Lower leg skin (tissue), 3 donors: ENCODE results near the gene BEND5.

Source experiments
- POLR2A ChIP-seq, 2 donors: fragments of 450-650 bp; IDR thresholded peaks; one replicate each; pipeline ENCODE4 v1.6.1; 2016 to 2017; ENCODE audit warnings: antibody characterized with exemption in 2 of 2, mild to moderate bottlenecking in 1 of 2, moderate library complexity in 1 of 2
- TF ChIP-seq, protein P1 (sequence below), 3 donors: fragments of 450-650 bp; IDR thresholded peaks; one replicate each; pipeline ENCODE4 v1.5.1; 2016; ENCODE audit warnings: antibody characterized with exemption in 3 of 3, mild to moderate bottlenecking in 3 of 3, moderate library complexity in 2 of 3

GRCh38 chr1:48686159-48686558, 90.5 kb downstream of the BEND5 start:
- TF ChIP-seq, protein P1, sequence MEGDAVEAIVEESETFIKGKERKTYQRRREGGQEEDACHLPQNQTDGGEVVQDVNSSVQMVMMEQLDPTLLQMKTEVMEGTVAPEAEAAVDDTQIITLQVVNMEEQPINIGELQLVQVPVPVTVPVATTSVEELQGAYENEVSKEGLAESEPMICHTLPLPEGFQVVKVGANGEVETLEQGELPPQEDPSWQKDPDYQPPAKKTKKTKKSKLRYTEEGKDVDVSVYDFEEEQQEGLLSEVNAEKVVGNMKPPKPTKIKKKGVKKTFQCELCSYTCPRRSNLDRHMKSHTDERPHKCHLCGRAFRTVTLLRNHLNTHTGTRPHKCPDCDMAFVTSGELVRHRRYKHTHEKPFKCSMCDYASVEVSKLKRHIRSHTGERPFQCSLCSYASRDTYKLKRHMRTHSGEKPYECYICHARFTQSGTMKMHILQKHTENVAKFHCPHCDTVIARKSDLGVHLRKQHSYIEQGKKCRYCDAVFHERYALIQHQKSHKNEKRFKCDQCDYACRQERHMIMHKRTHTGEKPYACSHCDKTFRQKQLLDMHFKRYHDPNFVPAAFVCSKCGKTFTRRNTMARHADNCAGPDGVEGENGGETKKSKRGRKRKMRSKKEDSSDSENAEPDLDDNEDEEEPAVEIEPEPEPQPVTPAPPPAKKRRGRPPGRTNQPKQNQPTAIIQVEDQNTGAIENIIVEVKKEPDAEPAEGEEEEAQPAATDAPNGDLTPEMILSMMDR (IDR thresholded peaks at IDR 0.05): no peak
- no peak for TF ChIP-seq POLR2A (IDR thresholded peaks at IDR 0.05)
